ENCODE results near the gene EML2.

Gene EML2

GRCh38 chr19:45681391-45682015 lies 42.3 kb upstream of the EML2 start:
- CTCF ChIA-PET, result interaction anchor here (0.6 to 9.8 kb wide), 22 partner anchors 10 to 242 kb away, joined by 3 to 122 read pairs (median 4); partner anchors contain the start of genes GIPR, QPCTL and SNRPD2
- peak overlapping the region; percentile 43 for H3K4me3 ChIP-seq (ENCODE audit: low read depth, low read length)

GRCh38 chr19:45677351-45678230 lies 38.4 kb upstream of the EML2 start:
- H3K4me3 ChIP-seq (ENCODE audit: low read depth, low read length), result peak overlapping the region; percentile 34
- DNase-seq (ENCODE audit: low read depth, low spot score), result no peak

More at GRCh38 chr19:45681391-45682015, 42.3 kb upstream of the EML2 start:
- POLR2A ChIA-PET, result no interaction called here
- TF ChIP-seq CTCF (IDR thresholded peaks at IDR 0.05; ENCODE audit: insufficient read depth, low read length, missing control alignments), result peak; percentile 95
- no peak for DNase-seq (ENCODE audit: low read depth, low spot score)

GRCh38 chr19:45676851-45677263 lies 37.7 kb upstream of the EML2 start:
- H3K4me3 ChIP-seq (ENCODE audit: low read depth, low read length), result peak overlapping the region; percentile 34
- DNase-seq (ENCODE audit: low read depth, low spot score), result no peak
- POLR2A ChIA-PET, result no interaction called here
- TF ChIP-seq CTCF (IDR thresholded peaks at IDR 0.05; ENCODE audit: insufficient read depth, low read length, missing control alignments), result no peak
- CTCF ChIA-PET, result interaction anchor here (1.0 to 9.8 kb wide), 3 partner anchors 15 to 191 kb away, joined by 4 to 122 read pairs (median 6); partner anchors contain the start of genes QPCTL and SNRPD2

More at GRCh38 chr19:45677351-45678230, 38.4 kb upstream of the EML2 start:
- CTCF ChIA-PET, result interaction anchor here (0.9 to 9.8 kb wide), 5 partner anchors 8 to 238 kb away, joined by 3 to 122 read pairs (median 5); partner anchors contain the start of genes QPCTL and SNRPD2
- TF ChIP-seq CTCF (IDR thresholded peaks at IDR 0.05; ENCODE audit: insufficient read depth, low read length, missing control alignments), result no peak
- POLR2A ChIA-PET, result interaction anchor here (0.6 kb wide), 1 partner anchor 12 kb away, joined by 5 read pairs; no protein-coding TSS in a partner anchor

- TF ChIP-seq CTCF (IDR thresholded peaks at IDR 0.05; ENCODE audit: insufficient read depth, low read length, missing control alignments), result no peak
- POLR2A ChIA-PET, result no interaction called here
- CTCF ChIA-PET, result interaction anchor here (0.7 kb wide), 1 partner anchor 14 kb away, joined by 3 read pairs; no protein-coding TSS in a partner anchor
- H3K4me3 ChIP-seq (ENCODE audit: low read depth, low read length), result no peak overlapping the region
- DNase-seq (ENCODE audit: low read depth, low spot score), result no peak
Measured at GRCh38 chr19:45674946-45675345, 35.7 kb upstream of the EML2 start.

- TF ChIP-seq CTCF (IDR thresholded peaks at IDR 0.05; ENCODE audit: insufficient read depth, low read length, missing control alignments), result no peak
- POLR2A ChIA-PET, result no interaction called here
- CTCF ChIA-PET, result interaction anchor here (1.4 to 2.5 kb wide), 2 partner anchors 10 to 28 kb away, joined by 4 to 18 read pairs; no protein-coding TSS in a partner anchor
- DNase-seq (ENCODE audit: low read depth, low spot score), result no peak
- H3K4me3 ChIP-seq (ENCODE audit: low read depth, low read length), result no peak overlapping the region; the same call in 1 of the 2 replicates
Measured at GRCh38 chr19:45670670-45671453, 31.7 kb upstream of the EML2 start.

Data from AG04449 (cell line).